ENCODE results near the gene NUP214.
"Not testable (repeated sequence)": the region's sequence is repeated elsewhere in the genome, so short reads cannot be mapped to it uniquely, and the experiment has no call there.

NUP214 gene

DNA sequence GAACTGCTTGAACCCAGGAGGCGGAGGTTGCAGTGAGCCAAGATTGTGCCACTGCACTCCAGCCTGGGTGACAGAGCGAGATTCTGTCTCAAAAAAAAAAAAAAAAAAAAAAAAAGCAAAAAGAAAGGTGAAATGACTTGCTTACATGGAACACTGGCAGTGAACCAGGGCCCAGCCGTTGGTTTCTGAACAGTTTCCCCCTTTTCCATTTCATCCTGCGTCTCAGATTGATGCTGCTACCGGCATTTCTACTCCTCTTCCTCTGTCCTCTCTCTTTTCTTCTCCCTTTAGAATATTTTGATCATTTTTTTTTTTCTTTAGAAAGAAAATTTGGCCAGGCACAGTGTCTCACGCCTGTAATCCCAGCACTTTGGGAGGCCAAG, 10.0 kb upstream of the NUP214 start:
- DNase-seq = not testable (repeated sequence)

DNA sequence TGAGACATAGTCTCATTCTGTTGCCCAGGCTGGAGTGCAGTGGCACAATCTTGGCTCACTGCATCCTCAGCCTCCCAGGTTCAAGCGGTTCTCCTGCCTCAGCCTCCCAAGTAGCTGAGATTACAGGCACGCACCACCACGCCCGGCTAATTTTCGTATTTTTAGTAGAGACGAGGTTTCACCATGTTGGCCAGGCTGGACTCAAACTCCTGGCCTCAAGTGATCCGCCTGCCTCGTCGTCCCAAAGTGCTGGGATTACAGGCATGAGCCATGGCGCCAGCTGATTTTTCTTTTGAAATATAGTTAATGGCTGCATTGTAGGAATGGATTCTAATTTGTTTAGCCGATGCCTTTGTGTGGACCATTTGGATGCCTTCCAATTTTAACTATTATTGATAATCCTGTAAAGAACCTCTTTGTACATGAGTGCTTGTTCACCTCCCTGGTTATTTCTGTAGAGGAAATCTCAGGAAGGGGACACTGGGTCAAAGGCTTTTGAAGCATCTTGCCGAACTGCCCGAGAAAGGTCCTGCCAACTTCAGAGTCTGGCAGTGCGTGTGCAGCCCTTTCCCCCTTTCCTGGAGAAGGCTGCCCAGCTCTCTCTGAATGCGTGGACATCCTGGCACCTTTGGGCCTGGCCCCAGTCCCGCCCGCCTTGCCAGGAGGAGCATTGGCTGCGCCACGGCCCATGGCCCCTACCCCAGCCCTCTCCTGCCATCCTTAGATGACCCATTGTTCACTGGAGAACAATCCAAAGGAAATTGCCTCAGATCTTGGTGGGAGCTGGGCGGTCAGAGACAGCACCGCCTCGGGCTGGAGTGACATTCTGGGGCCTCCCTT, 8.9 kb upstream of the NUP214 start:
- DNase-seq = peak in 46 of 58 donors; percentile 20 to 87 (median 58)

DNA sequence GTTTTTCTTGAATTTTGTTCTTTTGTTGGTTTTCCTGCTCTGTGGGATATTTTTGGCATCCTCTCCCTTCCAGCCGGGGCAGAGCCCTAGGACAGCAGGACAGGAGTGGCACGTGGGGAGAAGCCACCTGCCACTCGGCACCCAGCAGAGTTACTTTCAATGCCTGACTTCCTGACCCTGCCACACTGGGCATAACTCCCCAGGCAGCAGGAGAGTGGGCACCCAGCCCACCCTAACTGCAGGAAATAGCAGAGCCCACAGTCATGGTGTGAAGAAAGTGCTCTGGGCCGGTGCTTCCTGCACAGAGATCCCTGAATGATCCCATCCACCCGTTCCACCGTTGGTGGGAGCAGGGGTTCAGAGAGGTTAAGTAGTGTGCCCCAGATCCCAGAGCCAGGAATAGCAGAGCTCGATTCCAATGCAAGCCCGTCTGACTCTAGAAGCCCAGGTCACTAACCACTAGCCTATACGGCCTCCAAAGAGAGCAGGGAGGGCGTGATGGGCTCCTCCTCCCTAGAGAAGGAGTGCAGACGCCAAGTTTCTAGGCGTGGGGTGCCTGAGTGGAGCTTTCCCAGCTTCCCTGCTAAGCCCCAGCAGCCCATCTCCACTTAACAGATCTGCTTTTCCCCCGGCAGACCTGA, 8.1 kb upstream of the NUP214 start:
- DNase-seq = peak in 2 of 58 donors; percentile 60 to 65

DNA sequence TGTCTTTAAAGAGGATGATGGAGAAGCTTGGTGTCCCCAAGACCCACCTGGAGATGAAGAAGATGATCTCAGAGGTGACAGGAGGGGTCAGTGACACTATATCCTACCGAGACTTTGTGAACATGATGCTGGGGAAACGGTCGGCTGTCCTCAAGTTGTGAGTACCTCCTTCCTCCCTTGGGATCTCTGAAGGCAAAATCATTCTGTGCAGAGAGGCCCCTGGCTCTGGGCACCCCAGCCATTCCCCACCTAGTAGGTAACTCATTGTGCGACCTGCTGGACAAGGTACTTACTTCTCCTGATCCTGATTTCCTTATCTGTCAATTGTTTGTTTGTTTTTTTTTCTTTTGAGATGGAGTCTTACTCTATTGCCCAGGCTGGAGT, 7.6 kb upstream of the NUP214 start:
- DNase-seq = no peak

DNA sequence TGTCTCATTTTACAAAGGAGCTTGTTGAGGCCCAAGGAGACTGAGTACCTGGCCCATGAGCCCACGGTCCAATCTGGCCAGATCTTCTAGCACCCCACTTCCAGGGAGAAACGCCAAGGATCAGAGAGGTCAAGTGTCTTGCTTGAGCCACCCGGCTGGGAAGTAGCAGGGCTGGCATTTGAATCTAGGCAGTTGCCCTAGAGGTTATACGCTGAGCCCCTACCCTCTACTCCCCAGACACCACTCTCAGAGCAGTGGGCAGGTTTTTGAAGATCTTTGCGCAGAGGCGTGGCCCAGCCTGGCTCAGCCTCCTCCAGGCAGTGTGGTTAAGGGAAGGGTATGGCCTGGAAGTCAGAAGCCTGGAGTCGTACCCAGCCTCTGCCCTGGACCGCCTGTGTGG, 5.8 kb upstream of the NUP214 start:
- no peak for DNase-seq

DNA sequence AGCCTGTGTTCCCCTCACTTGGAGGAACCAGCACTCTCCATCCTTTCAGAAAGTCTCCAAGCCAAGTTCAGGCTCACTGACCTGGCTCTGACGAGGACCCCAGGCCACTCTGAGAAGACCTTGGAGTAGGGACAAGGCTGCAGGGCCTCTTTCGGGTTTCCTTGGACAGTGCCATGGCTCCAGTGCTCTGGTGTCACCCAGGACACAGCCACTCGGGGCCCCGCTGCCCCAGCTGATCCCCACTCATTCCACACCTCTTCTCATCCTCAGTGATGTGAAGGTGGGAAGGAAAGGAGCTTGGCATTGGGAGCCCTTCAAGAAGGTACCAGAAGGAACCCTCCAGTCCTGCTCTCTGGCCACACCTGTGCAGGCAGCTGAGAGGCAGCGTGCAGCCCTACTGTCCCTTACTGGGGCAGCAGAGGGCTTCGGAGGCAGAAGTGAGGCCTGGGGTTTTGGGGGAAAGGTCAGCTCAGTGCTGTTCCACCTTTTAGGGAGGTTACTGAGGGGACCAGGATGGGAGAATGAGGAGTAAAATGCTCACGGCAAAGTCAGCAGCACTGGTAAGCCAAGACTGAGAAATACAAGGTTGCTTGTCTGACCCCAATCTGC, 4.7 kb upstream of the NUP214 start:
- DNase-seq = no peak

DNA sequence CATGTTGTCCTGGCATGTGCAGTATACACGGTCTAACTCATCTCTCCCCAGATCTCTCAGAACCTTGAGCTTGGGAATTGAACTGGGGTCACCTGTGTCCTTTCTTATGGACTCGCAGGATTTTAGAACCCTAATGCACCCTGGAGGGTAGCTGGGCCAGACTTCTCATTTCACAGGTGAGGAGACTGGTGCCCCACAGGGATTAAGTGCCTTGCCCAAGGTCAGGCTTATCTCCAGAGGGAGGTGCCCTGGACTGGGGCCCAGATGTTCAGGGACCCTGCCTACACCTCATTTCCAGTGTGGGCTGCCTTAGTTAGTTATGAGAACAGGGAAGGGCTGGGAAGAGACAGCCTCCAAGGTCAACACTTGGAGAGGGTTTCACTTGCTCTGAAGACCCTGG, 4.0 kb upstream of the NUP214 start:
- no peak for DNase-seq

DNA sequence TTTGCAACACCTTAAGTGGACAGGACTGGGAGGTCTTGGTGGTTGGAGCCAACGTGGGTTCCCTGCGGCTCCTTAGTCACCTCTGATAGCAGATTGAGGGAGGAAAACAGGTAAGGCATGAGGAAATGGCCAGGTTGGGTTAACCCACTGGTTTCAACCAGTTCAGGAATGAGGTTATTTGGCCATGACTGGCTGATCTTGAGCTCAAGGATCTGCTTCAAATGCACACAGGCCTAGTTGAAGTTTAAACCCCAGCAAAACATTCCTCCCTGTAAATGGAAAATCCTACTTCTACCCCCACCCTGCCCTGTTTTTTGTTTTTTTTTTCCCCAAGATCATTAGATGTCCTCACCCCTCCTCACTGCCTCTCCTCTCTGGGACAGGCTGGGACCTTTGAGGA, 3.2 kb upstream of the NUP214 start:
- DNase-seq = no peak

DNA sequence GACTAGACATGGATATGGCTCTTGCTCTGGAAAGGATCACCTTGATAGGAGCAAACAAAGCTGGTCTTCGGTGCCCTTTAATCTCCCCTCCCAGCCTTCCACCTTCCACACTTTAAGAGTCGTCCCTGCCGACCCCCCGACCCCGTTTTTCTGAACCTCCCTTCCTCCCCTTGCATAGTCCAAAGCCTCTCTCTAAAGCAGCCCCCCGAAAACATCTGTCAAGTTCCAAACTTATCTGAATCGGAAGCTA, 423 bp upstream of the NUP214 start:
- DNase-seq = no peak

DNA sequence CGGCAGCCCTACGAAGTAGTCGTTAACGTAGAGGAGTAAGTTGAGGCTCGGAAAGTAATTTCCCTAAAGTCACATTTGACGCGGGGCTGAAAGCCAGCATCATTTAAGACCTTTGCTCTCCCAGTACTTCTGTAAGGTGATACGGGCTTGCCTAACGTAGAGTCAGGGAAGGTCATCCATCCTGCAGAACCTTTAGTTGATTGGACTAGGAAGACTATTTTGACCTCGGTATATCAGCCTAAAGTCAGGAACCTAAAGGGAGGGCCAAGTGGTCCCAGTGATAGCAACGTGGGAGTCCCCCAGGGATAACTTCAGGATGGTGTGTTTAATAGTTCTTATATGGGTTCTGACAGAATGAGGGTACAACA, 657 bp downstream of the NUP214 start:
- no peak for DNase-seq

DNA sequence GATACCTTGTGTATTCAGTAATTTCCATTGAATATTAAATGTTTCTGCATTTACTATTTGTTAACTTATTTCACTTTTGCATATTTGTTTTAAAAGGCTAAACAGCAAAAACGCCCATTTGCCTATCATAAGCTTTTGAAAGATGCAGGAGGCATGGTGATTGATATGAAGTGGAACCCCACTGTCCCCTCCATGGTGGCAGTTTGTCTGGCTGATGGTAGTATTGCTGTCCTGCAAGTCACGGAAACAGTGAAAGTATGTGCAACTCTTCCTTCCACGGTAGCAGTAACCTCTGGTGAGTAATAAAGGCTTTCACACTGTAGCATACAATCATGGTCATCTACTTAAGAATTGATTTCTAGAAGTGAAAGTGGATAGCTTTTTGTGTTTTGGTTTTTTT, 3.8 kb downstream of the NUP214 start:
- no peak for DNase-seq

DNA sequence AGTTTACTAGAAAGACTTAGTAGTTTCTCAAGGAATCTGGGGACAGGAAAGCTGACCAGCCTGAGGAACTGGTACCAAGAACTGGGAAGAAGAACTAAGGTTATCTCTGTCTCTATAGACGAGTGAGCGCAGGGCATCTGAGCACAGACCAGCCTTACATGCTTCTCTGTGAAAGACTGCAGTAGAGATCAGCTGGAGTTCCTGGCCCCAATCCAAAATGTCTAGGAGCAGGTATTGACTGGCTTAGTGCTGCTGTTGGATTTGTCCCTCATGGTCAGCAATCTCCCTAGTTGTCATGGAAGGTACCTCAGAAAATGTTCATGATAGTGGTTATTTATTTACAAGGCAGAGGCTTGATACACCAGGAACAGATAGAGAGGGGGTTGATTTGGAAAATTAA, 13.3 kb downstream of the NUP214 start:
- DNase-seq = no peak

DNA sequence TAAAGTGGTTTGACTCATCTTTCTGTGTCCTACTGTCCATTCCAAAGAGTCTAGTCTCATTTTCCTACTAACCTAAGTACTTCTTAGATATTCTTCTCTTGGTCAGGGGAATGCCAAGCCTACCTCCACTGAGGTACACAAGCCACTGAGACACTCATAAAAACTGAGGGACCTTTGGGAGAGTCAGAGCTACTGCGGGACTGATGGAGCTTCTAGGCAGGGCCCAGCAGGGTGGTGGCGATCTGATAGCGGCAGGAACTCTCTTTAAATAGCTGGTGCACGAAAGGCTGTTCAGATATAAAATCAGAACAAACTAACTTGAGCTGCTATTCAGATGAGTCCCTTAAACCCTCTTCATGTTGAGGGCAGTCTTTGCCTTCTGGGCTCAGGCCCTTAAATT, 14.7 kb downstream of the NUP214 start:
- DNase-seq = no peak

DNA sequence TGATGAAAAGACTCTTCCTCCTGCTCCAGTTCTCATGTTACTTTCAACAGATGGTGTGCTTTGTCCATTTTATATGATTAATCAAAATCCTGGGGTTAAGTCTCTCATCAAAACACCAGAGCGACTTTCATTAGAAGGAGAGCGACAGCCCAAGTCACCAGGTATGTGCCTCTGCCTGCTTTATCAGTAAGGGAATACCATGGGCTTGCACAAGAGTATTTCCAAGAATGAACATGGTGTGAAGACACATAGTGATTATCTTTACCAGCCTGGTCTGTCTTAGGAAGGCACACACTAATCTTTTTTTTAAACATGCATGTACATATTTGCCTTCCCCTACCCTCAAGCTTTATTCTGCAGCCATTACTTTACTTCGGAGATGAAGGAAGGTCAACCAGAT, 15.2 kb downstream of the NUP214 start:
- no peak for DNase-seq

DNA sequence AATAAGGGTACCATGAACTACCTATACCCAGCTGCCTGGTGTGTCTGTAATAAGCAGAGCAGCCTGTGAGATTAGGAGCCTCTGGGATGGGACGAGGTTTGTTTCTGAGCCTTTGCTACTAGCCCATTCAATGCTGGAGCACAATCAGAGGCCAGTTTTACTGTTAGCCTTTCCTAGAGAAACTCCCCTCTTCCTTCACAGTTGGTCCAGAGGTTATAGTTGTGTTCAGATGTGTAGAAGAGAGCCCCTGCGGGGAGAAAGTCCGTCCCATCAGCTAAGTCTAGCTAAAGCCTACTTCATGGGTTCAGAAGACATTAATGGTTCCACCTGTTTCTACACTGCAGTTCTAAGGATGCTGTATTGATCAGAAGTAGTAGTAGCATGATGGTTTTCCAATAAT, 16.8 kb downstream of the NUP214 start:
- DNase-seq = no peak

DNA sequence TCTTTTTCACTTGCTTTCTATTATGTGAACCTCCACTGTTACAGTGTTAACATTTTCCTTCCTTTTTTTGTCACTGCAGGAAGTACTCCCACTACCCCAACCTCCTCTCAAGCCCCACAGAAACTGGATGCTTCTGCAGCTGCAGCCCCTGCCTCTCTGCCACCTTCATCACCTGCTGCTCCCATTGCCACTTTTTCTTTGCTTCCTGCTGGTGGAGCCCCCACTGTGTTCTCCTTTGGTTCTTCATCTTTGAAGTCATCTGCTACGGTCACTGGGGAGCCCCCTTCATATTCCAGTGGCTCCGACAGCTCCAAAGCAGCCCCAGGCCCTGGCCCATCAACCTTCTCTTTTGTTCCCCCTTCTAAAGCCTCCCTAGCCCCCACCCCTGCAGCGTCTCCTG, 18.8 kb downstream of the NUP214 start:
- no peak for DNase-seq

DNA sequence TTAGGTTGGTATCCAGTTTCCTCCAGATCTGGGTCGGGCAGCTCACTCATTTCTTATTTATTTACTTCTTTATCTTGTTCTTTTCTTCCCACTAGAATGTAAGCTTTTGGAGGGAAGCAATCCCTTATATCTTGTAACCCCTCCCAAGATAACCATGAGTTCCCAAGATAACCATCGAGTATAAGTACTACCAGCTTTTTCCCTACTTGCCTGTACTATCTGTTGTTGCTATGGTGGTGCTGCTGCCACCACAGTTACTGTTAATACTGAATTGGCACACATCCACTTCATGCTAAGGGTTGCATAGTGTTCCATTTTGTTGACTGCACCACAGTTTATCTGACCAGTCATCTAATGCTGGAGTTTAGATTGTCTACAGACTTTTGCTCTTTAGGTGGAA, 19.9 kb downstream of the NUP214 start:
- DNase-seq = no peak

DNA sequence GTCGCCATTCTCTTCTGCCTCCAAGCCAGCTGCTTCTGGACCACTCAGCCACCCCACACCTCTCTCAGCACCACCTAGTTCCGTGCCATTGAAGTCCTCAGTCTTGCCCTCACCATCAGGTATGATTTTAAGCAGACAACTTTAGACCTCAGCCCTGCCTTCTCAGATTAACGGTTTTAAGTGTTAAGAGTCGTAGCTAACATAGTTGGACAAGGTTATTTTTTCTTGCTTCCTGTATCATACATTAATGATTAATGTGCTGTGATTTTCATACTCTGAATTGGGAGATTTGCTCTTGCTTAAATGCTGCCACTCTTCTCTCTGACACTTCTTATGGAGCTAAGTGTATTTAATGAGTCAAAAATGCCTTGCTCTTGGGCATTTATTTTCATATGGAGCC, 20.8 kb downstream of the NUP214 start:
- no peak for DNase-seq

DNA sequence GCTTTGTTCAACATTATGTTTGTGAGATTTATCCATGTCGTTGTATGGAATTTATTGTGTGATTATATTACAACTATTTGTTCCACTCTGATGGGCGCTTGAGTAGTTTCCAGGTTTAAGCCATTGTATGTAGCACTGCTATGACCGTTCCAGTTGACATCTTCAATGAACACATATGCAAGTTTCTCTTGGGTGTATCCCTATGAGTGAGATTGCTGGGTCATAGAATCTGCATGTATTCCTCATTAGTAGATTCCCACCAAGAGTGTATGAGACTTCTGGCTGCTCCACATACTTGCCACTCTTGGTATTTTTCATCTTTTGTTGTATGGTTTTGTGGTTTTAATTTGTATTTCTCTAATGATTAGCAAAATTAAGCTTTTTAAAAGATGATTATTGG, 22.9 kb downstream of the NUP214 start:
- DNase-seq = no peak

DNA sequence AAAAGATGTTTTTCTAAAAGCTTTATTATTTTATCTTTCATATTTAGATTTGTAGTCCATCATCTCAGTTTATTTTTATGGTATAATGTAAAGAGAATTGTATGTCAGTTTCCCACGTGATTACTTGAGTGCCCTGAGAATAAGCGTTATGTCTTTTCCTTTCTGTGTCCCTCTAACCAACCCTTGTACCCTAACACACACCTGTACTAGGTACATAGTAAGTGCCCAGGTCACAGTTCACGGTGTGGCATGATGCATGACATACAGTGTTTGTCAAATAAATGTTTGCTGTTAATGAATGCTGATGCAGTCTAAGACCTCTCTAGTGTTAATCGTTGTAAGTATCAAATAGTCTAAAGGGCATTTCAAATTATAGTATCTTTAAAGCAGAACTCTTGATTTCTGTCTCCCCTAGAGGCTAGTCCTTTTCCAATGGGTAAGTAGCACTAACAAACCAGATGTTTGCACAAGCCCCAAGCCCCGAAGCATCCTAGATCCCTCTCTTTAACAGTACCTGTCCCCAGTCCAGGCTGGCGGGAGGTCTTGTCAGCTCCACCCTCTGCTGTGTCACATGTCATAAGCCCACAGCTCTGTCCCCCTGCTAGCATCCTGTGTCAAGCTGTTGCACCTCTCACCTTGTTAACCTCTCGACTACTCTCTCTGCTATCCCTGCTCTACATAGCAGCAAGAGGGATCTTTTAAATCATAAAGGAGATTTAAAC, 23.7 kb downstream of the NUP214 start:
- DNase-seq = no peak

DNA sequence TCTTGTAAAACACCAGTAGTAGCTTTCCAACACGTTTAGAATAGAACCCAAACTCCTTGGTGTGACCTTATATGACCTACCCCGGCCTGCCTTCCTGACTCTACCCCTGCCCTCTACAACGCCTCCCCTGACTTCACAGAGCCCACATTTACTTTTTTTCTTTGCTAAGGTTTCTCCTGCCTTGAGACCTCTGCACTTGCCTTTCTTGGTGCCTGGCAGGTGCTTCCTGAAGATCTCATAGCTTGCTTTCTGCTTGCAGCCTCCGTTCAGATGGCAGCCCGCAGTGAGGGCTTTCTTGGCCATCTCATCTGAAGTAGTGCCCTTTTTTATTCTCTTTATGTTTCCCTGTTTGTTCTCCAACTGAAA, 24.3 kb downstream of the NUP214 start:
- no peak for DNase-seq

DNA sequence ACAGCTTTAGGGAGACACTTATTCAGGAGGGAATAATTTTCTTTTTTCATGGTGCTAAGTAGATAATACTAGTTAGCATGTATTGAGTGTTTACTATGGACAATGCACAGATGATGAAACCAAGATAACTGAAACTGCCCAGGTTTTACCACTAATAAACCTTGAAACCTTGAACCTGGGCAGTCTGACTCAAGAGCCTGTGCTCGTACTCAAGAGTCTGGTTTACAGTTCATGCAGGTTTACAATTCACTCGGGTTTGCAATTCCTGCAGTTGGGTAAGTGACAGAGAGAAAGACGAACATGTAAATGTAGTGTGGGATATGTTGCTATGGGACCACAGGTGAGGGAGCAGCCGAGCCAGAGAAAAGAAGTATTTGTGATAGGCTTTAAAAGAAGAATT, 28.2 kb downstream of the NUP214 start:
- DNase-seq = no peak

DNA sequence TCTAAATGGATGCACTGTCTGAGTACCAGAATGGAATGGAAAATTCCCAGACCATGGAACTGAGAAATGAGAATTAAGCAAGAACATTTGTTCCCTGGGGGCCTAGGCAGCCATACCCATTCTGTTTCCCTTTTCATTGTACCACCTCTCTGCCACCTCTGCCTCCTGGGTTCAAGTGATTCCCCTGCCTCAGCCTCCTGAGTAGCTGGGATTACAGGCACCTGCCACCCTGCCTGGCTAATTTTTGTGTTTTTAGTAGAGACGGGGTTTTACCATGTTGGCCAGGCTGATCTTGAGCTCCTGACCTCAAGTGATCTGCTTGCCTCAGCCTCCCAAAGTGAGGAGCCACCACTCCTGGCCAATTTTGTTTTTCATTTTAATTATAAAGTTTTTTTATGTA, 33.3 kb downstream of the NUP214 start:
- DNase-seq = not testable (repeated sequence)

All from anterior cingulate cortex (tissue), 58 donors.